DND-41 (cell line): ENCODE measurements around the gene ANGPTL5.

ENCODE experiments used
- ATAC-seq: fragments of 200-7000 bp; cut with Tn5 transposase; 3 replicates; pipeline ENCODE4 v1.9.1; 2021; ENCODE audit warnings: low read depth; ENCODE audit not compliant: insufficient read depth
- DNase-seq: peaks from one replicate; pipeline ENCODE4 v3.0.0-alpha.2; 2020
- H2AFZ ChIP-seq: 2 replicates; pipeline ENCODE4 v1.6.0; 2012; ENCODE audit warnings: low read depth, low read length
- H3K27ac ChIP-seq: 2 replicates; pipeline ENCODE4 v1.5.1; 2012; ENCODE audit warnings: low read length, inconsistent platforms
- H3K27me3 ChIP-seq: fragments of 200-600 bp; sonication (generic); 2 replicates; pipeline ENCODE4 v1.6.0; 2012; ENCODE audit warnings: low read length, mild to moderate bottlenecking, inconsistent platforms; ENCODE audit not compliant: insufficient read depth, poor library complexity
- H3K36me3 ChIP-seq: 2 replicates; pipeline ENCODE4 v1.5.1; 2012; ENCODE audit warnings: low read length, inconsistent platforms; ENCODE audit not compliant: insufficient read depth
- H3K4me1 ChIP-seq: 2 replicates; pipeline ENCODE4 v1.5.1; 2012; ENCODE audit warnings: mild to moderate bottlenecking, low read length; ENCODE audit not compliant: insufficient read depth
- H3K4me2 ChIP-seq: 2 replicates; pipeline ENCODE4 v1.6.0; 2012; ENCODE audit warnings: mild to moderate bottlenecking, moderate library complexity, low read length, inconsistent platforms; ENCODE audit not compliant: insufficient read depth
- H3K4me3 ChIP-seq, 2 experiments: fragments of 200-600 bp in 1 of 2; shearing (Covaris generic) in 1 of 2; 2 replicates each; pipeline ENCODE4 v1.5.1; 2012 to 2016; ENCODE audit warnings: inconsistent platforms in 2 of 2, low read length in 2 of 2, mild to moderate bottlenecking in 2 of 2, low read depth in 1 of 2, moderate library complexity in 1 of 2
- H3K79me2 ChIP-seq: 2 replicates; pipeline ENCODE4 v1.6.0; 2012; ENCODE audit warnings: low read length, inconsistent platforms; ENCODE audit not compliant: insufficient read depth
- H3K9ac ChIP-seq: 2 replicates; pipeline ENCODE4 v1.6.0; 2012; ENCODE audit warnings: low read depth, mild to moderate bottlenecking, inconsistent platforms, low read length, moderate library complexity
- H3K9me3 ChIP-seq: 2 replicates; pipeline ENCODE4 v1.5.1; 2012; ENCODE audit warnings: low read length, moderate library complexity, mild to moderate bottlenecking, inconsistent platforms; ENCODE audit not compliant: insufficient read depth, severe bottlenecking
- H4K20me1 ChIP-seq: 2 replicates; pipeline ENCODE4 v1.6.0; 2012; ENCODE audit warnings: low read length; ENCODE audit not compliant: insufficient read depth
- CTCF ChIP-seq: IDR thresholded peaks from 2 replicates; pipeline ENCODE4 v1.5.1; 2012; ENCODE audit warnings: borderline replicate concordance, low read length, moderate library complexity, mild to moderate bottlenecking; ENCODE audit not compliant: poor library complexity, severe bottlenecking; ENCODE audit errors: extremely low read depth
- EZH2 ChIP-seq: IDR thresholded peaks from 3 replicates; pipeline ENCODE4 v1.6.1; 2012; ENCODE audit warnings: borderline replicate concordance, low read depth, mild to moderate bottlenecking, moderate library complexity, low read length, inconsistent platforms; ENCODE audit not compliant: severe bottlenecking

Gene ANGPTL5

GRCh38 chr11:101844608-101845007 lies 71.7 kb downstream of the ANGPTL5 start:
- Histone ChIP-seq H3K27ac (no peak overlapping the region), H2AFZ (no peak overlapping the region), H3K9ac (no peak overlapping the region), H3K27me3 (no peaks in the 10 kb centered on the region), H3K4me3 (no peak overlapping the region), H3K9me3 (no peaks in the 10 kb centered on the region), H3K4me2 (no peak overlapping the region), H3K4me1 (no peaks in the 10 kb centered on the region), H3K79me2 (no peaks in the 10 kb centered on the region), H3K36me3 (no peaks in the 10 kb centered on the region), H4K20me1 (no peaks in the 10 kb centered on the region)
- DNase-seq (no peak), ATAC-seq (no peak)
- no peak for TF ChIP-seq CTCF
- no peak for TF ChIP-seq EZH2

- Histone ChIP-seq H3K4me1 (no peaks in the 10 kb centered on the region), H3K27me3 (no peaks in the 10 kb centered on the region), H3K9ac (no peak overlapping the region), H3K79me2 (no peaks in the 10 kb centered on the region), H2AFZ (no peak overlapping the region), H3K36me3 (no peaks in the 10 kb centered on the region), H3K27ac (no peak overlapping the region), H4K20me1 (no peaks in the 10 kb centered on the region), H3K4me3 (no peak overlapping the region), H3K9me3 (no peaks in the 10 kb centered on the region), H3K4me2 (no peak overlapping the region)
- no peak for DNase-seq
- no peak for ATAC-seq
- TF ChIP-seq CTCF (no peak), EZH2 (no peak)
Measured at GRCh38 chr11:101840704-101841103, 75.6 kb downstream of the ANGPTL5 start.
